ENCODE data around the gene IKZF5. TPM values are rescaled to one million over a fixed set of nuclear protein-coding genes. Genes with fewer than 3 reads are reported as not detected.

Gene IKZF5
- total and polyA plus RNA-seq, 2 of the 4 experiments (the other 2 are of a cell fraction) = 2.9 to 4.4 TPM

GRCh38 chr10:122949296-122949695 lies 59.3 kb downstream of the IKZF5 start:
- BruUV-seq (replicated peaks) = no TSS peak
- Histone ChIP-seq H2BK120ac (ENCODE audit: low read depth, low read length) (no peak overlapping the region), H3K23ac (ENCODE audit: low read depth, low read length) (no peak overlapping the region), H3K79me1 (ENCODE audit: low read depth in 1 of 2, low read length in 2 of 2) (peaks cover 10 to 22% of the 10 kb centered on the region in 2 experiments), H3K27me3 (ENCODE audit: control insufficient read depth, insufficient read depth, low read length) (no peaks in the 10 kb centered on the region), H2AK5ac (ENCODE audit: low read depth, low read length) (no peak overlapping the region), H3K4me2 (ENCODE audit: low read depth, low read length) (no peak overlapping the region), H3K4me3 (ENCODE audit: insufficient read depth, low read depth, low read length) (no peak overlapping the region), H2BK5ac (ENCODE audit: low read depth, low read length, poor library complexity, severe bottlenecking) (peak overlapping the region; percentile 7), H3K9me3 (ENCODE audit: control insufficient read depth, insufficient read depth, low read length) (no peaks in the 10 kb centered on the region), H2BK20ac (ENCODE audit: low read depth, low read length) (no peak overlapping the region), H4K5ac (ENCODE audit: low read depth, low read length) (no peak overlapping the region), H3K9me1 (ENCODE audit: insufficient read depth, low read length) (peaks cover under 1% of the 10 kb centered on the region; the same call in 1 of the 2 replicates), H3K18ac (ENCODE audit: low read depth, low read length) (no peak overlapping the region), H3K4ac (ENCODE audit: low read depth, low read length) (no peak overlapping the region), H2BK15ac (ENCODE audit: low read depth, low read length) (no peak overlapping the region), H3K56ac (ENCODE audit: extremely low read depth, insufficient read depth, low read length) (no peak overlapping the region), H3K4me1 (ENCODE audit: control insufficient read depth, insufficient read depth, low read length) (no peaks in the 10 kb centered on the region), H4K91ac (ENCODE audit: insufficient read depth, low read depth, low read length) (no peak overlapping the region), H3K9ac (ENCODE audit: low read depth, low read length) (no peak overlapping the region), H2AFZ (replicated peaks; ENCODE audit: low read length, poor library complexity) (no peak overlapping the region), H4K8ac (ENCODE audit: low read depth in 2 of 2, low read length in 2 of 2) (no peak overlapping the region), H3K36me3 (ENCODE audit: control insufficient read depth, insufficient read depth, low read length) (peaks cover 6% of the 10 kb centered on the region), H4K20me1 (ENCODE audit: insufficient read depth, low read length) (no peaks in the 10 kb centered on the region), H3K14ac (replicated peaks; ENCODE audit: low read depth, low read length) (no peak overlapping the region), H3K27ac (ENCODE audit: insufficient read depth, low read length) (no peak overlapping the region), H2AK9ac (replicated peaks; ENCODE audit: low read depth, low read length, poor library complexity) (no peak overlapping the region)
- ATAC-seq (ENCODE audit: low read depth) (no peak), DNase-seq (peak; percentile 8)
- intact Hi-C loops (cut with micrococcal nuclease) (no loop called here), dilution Hi-C loops (cut with HindIII; ENCODE audit: low sequenced_read_pairs, unreplicated experiment) (no loop called here), in situ Hi-C loops (cut with MboI; ENCODE audit: low sequenced_read_pairs) (no loop called here)
- ChIA-PET CTCF (no interaction called here), POLR2A (ENCODE audit: unreplicated experiment) (no interaction called here)
- TF ChIP-seq RFX5 (IDR thresholded peaks at IDR 0.05; ENCODE audit: low read depth, low read length) (no peak), MXI1 (IDR thresholded peaks at IDR 0.05; ENCODE audit: borderline replicate concordance, low read depth, low read length) (no peak), SMC3 (IDR thresholded peaks at IDR 0.05; ENCODE audit: low read depth, low read length) (no peak), FOS (IDR thresholded peaks at IDR 0.05; ENCODE audit: low read depth, low read length) (no peak), RAD21 (IDR thresholded peaks at IDR 0.05; ENCODE audit: low read length) (no peak), CHD1 (IDR thresholded peaks at IDR 0.05; ENCODE audit: low read depth, low read length) (no peak), POLR2A (IDR thresholded peaks at IDR 0.05; ENCODE audit: low read depth, low read length) (no peak), CTCF (conservative IDR thresholded peaks at IDR 0.05; ENCODE audit: low read depth, low read length) (no peak), BHLHE40 (IDR thresholded peaks at IDR 0.05; ENCODE audit: low read depth, low read length) (no peak), NFE2L2 (IDR thresholded peaks at IDR 0.05; ENCODE audit: low read depth, low read length) (no peak), MAZ (IDR thresholded peaks at IDR 0.05; ENCODE audit: borderline replicate concordance, low read depth, low read length) (no peak), MAFK (IDR thresholded peaks at IDR 0.05; ENCODE audit: low read depth, low read length) (no peak)
- TF ChIP-seq, protein P1, sequence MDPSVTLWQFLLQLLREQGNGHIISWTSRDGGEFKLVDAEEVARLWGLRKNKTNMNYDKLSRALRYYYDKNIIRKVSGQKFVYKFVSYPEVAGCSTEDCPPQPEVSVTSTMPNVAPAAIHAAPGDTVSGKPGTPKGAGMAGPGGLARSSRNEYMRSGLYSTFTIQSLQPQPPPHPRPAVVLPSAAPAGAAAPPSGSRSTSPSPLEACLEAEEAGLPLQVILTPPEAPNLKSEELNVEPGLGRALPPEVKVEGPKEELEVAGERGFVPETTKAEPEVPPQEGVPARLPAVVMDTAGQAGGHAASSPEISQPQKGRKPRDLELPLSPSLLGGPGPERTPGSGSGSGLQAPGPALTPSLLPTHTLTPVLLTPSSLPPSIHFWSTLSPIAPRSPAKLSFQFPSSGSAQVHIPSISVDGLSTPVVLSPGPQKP (IDR thresholded peaks at IDR 0.05; ENCODE audit: borderline replicate concordance, low read depth, low read length) = no peak
- no CpG with 5 or more reads among the region's 3 CpGs for WGBS, 2 experiments (ENCODE audit: extremely low coverage in 2 of 2, insufficient read length in 1 of 2)

All from IMR-90 (cell line).